Choroid plexus epithelial cell (primary cell): ENCODE measurements around the gene NIN.
A peak's percentile ranks its signal among the peaks of the same experiment; 100 is the strongest.

Source experiments
- DNase-seq: peaks from one replicate; pipeline ENCODE4 v3.0.0-alpha.2; 2010; ENCODE audit warnings: low read depth
- H3K4me3 ChIP-seq: 2 replicates; pipeline ENCODE4 v1.5.1; 2011; ENCODE audit warnings: low read depth, mild to moderate bottlenecking, control low read depth, low read length, moderate library complexity
- TF ChIP-seq, protein P1 (sequence below): conservative IDR thresholded peaks from 2 replicates; pipeline ENCODE4 v1.5.1; 2011; ENCODE audit warnings: low read depth, mild to moderate bottlenecking, control low read depth, inconsistent platforms, low read length, moderate library complexity

Gene NIN

DNA sequence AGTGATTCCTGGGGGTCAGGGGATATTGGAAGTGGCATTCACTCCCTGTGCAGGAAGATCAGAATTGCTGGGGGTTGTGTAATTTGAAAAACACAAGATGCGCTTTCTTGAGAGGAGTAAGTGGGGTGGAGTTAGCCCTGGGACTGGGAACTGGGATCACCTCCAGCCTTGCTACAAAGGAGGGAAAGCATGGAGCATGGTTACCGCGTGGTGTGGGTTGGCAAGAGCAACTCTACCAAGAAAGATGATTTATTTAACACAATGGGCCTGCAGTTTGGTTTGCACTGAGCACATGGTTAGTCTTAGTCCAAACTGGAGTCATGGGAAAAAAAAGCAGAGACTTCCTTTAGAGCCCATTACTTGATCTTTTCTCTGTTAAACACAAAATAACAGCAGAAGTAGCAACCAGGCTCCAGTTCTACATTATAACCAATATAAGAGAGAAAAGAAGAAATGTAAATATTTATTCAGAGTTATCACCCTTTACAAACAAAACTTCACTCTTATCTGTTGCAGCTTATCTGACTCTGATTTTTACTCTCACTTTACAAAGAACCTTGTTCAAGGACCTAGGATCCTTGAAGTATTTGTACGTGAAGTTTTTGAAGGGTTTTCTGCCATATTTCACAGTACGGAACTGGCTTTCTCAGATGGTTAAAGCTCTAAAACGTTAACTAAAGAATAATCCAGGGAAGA, 2.1 kb upstream of the NIN start:
- DNase-seq: no peak
- H3K4me3 ChIP-seq: no peak overlapping the region
- TF ChIP-seq, protein P1, sequence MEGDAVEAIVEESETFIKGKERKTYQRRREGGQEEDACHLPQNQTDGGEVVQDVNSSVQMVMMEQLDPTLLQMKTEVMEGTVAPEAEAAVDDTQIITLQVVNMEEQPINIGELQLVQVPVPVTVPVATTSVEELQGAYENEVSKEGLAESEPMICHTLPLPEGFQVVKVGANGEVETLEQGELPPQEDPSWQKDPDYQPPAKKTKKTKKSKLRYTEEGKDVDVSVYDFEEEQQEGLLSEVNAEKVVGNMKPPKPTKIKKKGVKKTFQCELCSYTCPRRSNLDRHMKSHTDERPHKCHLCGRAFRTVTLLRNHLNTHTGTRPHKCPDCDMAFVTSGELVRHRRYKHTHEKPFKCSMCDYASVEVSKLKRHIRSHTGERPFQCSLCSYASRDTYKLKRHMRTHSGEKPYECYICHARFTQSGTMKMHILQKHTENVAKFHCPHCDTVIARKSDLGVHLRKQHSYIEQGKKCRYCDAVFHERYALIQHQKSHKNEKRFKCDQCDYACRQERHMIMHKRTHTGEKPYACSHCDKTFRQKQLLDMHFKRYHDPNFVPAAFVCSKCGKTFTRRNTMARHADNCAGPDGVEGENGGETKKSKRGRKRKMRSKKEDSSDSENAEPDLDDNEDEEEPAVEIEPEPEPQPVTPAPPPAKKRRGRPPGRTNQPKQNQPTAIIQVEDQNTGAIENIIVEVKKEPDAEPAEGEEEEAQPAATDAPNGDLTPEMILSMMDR: no peak

DNA sequence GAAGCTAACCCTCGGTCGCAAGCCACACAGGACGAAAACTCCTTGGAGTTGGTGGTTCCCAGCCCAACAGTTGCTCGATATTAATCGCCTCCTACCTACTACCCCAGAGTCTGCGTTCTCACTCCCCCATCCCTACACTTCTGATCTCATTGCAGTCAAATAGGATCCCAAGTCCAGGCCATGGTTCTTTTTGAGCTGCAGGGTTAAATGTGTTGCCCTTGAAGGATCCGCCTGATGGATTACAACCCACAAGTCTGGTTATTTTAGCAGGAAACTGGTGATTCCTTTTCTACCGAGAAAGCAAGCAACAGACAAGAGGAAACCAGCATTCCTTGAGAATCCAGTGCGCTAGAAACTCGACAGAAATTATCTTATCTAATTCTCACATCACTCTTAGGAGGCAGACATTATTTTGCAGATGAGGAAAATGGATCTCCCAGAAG, 785 bp upstream of the NIN start:
- TF ChIP-seq, protein P1: no peak
- no peak for DNase-seq

DNA sequence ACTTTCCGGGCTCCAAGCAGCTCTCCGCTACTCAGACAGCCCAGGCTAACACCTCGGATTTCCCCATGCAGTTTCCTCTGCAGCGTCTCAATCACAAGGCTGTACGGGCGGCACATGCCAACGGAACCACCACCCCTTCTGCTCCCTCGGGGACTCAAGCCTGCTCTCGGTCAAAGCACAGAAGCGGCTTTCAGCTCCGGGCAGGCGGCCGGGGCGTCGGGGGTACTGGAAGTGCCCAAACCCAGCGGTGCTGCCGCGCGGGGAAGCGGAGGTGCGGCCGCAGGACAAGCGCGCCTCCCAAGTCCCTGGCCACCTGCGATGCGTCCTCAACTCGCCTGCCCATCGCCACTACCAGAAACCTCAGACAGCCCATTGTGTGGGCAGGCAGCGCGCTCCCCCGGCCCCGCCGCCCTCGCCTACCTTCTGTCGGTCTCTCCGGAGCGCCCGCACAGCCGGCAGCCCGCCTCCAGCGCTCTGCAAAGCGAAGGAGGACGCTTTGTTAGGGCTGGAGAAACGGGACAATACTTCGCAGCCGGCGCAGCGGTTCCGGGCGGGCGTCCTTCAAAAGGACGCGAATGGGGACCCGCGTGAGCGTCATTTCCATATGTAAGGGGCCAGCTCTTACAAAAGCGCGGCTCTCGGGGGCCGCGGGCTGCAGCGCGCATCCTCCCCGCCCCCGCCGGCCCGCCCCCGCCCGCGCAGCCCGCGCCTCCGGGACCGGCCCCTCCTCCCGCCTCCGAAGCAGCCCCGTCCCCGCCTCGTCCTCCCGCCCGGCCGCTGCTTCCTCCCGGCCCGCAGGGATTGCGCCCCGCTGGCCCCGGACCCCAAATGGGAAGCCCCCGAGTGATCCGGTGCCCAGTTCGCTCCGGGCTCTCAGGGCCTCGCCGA, 674 bp downstream of the NIN start:
- TF ChIP-seq, protein P1: no peak
- H3K4me3 ChIP-seq: peak overlapping the region; percentile 80
- DNase-seq: peak; percentile 54

More for the DNA sequence above, 785 bp upstream of the NIN start:
- peak overlapping the region; percentile 80 for H3K4me3 ChIP-seq

DNA sequence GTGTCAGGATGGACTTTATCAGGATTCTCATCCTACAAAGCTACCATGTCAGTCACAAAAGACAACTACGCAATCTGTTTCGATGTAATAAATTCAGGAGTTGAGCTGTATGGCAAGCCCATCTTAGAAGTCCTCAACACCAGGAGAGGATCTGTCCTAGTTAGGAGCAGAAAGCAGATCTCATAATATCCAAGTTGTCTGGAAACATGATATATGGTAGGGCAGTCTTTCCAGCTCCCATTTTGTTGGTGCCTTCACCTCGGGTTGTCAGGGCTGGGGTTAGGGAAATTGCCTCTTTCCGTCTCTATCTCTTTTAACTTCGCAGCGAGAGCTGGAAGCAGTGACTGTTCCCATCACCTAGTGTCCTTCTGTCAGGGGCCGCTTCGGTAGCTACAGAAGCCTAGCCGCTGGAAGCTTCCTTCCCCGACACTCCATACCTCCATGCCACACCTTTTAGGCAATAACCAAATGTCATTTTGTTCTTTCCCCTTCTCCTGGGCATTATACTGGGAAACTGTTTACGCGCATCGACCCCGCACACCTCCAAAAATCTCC, 1.4 kb downstream of the NIN start:
- TF ChIP-seq, protein P1: no peak
- DNase-seq: no peak
- H3K4me3 ChIP-seq: peak overlapping the region; percentile 80

DNA sequence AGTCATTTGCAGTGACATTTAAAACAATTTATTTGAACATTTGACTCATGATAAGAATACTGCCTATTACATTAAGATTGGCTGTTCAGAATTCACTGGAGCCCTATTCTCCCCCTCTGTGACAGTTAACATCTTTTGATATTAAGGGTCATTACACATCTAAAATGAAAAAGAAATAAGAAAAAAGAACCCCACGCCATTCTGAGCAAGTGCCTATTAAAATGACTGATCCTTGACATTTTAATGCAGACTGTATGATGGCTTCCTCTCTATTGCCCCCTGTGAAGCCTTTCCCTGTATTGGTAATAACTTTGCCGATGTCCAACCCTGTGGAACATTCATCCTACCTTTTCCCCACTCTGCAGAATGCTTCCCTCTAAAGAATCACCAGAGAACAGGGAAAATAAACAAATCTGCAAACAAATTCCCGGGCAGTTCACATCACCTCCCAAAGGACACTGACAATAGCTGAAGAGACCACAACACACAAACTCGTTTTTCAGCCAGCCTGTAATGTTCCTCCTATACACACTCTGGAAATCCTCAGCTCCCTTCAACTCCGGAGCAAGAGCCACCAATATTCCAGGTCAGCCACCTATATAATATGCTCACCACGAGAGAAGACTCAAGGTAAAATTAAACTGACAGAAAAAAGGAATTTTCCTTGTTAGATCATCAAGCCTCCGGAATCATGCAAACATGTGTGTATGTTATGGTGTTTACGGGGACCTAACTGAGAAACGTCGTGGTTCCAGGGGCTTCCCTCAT, 2.1 kb downstream of the NIN start:
- DNase-seq: no peak
- H3K4me3 ChIP-seq: peak overlapping the region; percentile 80
- TF ChIP-seq, protein P1: no peak

DNA sequence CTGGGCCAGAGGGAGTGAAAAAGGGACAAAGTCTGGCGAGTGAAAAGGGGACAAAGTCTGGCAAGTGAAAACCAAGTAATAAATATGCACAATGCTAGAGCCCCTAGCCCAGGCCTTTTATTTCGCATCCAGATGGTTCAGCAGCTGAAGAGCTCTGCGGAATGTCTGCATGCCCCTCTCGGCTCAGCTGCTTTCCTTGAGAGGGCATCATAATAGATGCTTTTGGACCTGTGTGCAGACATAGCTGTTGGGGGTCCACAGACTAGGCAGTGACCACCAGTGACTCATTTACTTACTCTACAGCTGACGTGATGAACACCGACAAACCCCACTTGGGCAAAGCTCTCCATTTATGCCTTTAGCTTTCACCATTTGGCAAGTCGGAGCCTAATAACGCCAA, 4.3 kb downstream of the NIN start:
- no peak for DNase-seq
- H3K4me3 ChIP-seq: no peak overlapping the region
- TF ChIP-seq, protein P1: no peak
